H1 (cell line): ENCODE measurements around the gene HMGB4. TPM values are rescaled to one million over a fixed set of nuclear protein-coding genes. Genes with fewer than 3 reads are reported as not detected.

Experiments
- CTCF ChIA-PET: fragments of 300-600 bp; sonication (Branson Sonifier 250); formaldehyde crosslinking; loops from one replicate; lab custom pipeline; 2021; ENCODE audit not compliant: partially characterized antibody; lab: Charles Lee
- POLR2A ChIA-PET: fragments of 300-600 bp; sonication (Branson Sonifier 250); formaldehyde crosslinking; loops from one replicate; lab custom pipeline; 2021; ENCODE audit warnings: inconsistent platforms; ENCODE audit not compliant: partially characterized antibody; lab: Charles Lee
- DNase-seq, 2 experiments: peaks; one replicate each; pipeline versions ENCODE4 v3.0.0 to v3.0.0-alpha.2; 2010 to 2022; ENCODE audit warnings: low spot score in 2 of 2, low read depth in 1 of 2, mixed read lengths in 1 of 2
- FAIRE-seq: peaks from 2 replicates; lab custom pipeline; 2011; peaks lifted over from hg19 to GRCh38; lab: Jason Lieb, UNC
- H2AFZ ChIP-seq: 2 replicates; pipeline ENCODE4 v1.8.1; 2012; ENCODE audit warnings: low read length, inconsistent platforms
- H2AK5ac ChIP-seq: 2 replicates; pipeline ENCODE4 v1.6.1; 2013; ENCODE audit warnings: low read depth, low read length
- H2BK120ac ChIP-seq: replicated peaks from 2 replicates; pipeline ENCODE3; 2013; ENCODE audit warnings: low read depth, low read length, inconsistent platforms
- H2BK12ac ChIP-seq: 2 replicates; pipeline ENCODE4 v1.6.1; 2013; ENCODE audit warnings: low read depth, low read length
- H2BK15ac ChIP-seq: 2 replicates; pipeline ENCODE4 v1.6.1; 2013; ENCODE audit warnings: low read length
- H2BK20ac ChIP-seq: 2 replicates; pipeline ENCODE4 v1.6.1; 2013; ENCODE audit warnings: low read length
- H2BK5ac ChIP-seq: 2 replicates; pipeline ENCODE4 v1.6.1; 2013; ENCODE audit warnings: low read depth, low read length
- H3K14ac ChIP-seq: 2 replicates; pipeline ENCODE4 v1.6.1; 2013; ENCODE audit warnings: inconsistent platforms; ENCODE audit not compliant: insufficient read length
- H3K18ac ChIP-seq: 2 replicates; pipeline ENCODE4 v1.6.1; 2013; ENCODE audit warnings: low read length; ENCODE audit errors: extremely low read depth
- H3K23ac ChIP-seq: 2 replicates; pipeline ENCODE4 v1.6.1; 2013; ENCODE audit warnings: inconsistent platforms; ENCODE audit not compliant: insufficient read length
- H3K23me2 ChIP-seq: 2 replicates; pipeline ENCODE4 v1.6.1; 2013; ENCODE audit warnings: low read depth, low read length
- H3K27ac ChIP-seq: 2 replicates; pipeline ENCODE4 v1.6.1; 2011; ENCODE audit warnings: low read depth, low read length, inconsistent platforms
- H3K27me3 ChIP-seq, 4 experiments: replicated peaks in 1 of 4; 1 replicate in 1 of 4; 2 replicates in 3 of 4; pipeline versions ENCODE4 v1.6.1 to v1.8.1; 2011 to 2013; ENCODE audit warnings: low read length in 3 of 4, mild to moderate bottlenecking in 3 of 4, inconsistent platforms in 2 of 4, mixed read lengths in 2 of 4, moderate library complexity in 1 of 4; ENCODE audit not compliant: control insufficient read depth in 3 of 4, insufficient read depth in 3 of 4; ENCODE audit errors: extremely low read depth in 1 of 4
- H3K36me3 ChIP-seq, 4 experiments: 2 replicates each; pipeline versions ENCODE4 v1.6.1 to v1.8.1; 2011 to 2013; ENCODE audit warnings: mild to moderate bottlenecking in 4 of 4, low read length in 3 of 4, moderate library complexity in 2 of 4, control low read depth in 1 of 4, inconsistent platforms in 1 of 4; ENCODE audit not compliant: insufficient read depth in 4 of 4, control insufficient read depth in 2 of 4
- H3K4ac ChIP-seq: replicated peaks from 2 replicates; pipeline ENCODE3; 2013; ENCODE audit warnings: low read length, low read depth, mixed read lengths, inconsistent platforms; ENCODE audit not compliant: insufficient read length
- H3K4me1 ChIP-seq, 4 experiments: replicated peaks in 1 of 4; 1 replicate in 1 of 4; 2 replicates in 3 of 4; pipeline versions ENCODE4 v1.6.1 to v1.8.1; 2011 to 2013; ENCODE audit warnings: low read length in 3 of 4, inconsistent platforms in 2 of 4, mixed read lengths in 1 of 4; ENCODE audit not compliant: insufficient read depth in 4 of 4, control insufficient read depth in 3 of 4
- H3K4me2 ChIP-seq, 2 experiments: 2 replicates each; pipeline versions ENCODE4 v1.6.1 to v1.8.1; 2011 to 2013; ENCODE audit warnings: low read depth in 2 of 2, low read length in 2 of 2, control low read depth in 1 of 2, inconsistent platforms in 1 of 2, mild to moderate bottlenecking in 1 of 2; ENCODE audit not compliant: insufficient read depth in 1 of 2
- H3K4me3 ChIP-seq, 4 experiments: fragments of 200-600, 300-600 bp in 1 of 4; sonication (generic), shearing (Covaris generic), sonication (Bioruptor Twin) in 1 of 4; 2 replicates each; pipeline versions ENCODE4 v1.5.1 to v1.8.1; 2011 to 2016; ENCODE audit warnings: low read length in 4 of 4, low read depth in 3 of 4, control low read depth in 2 of 4, inconsistent platforms in 2 of 4, mild to moderate bottlenecking in 2 of 4, mixed read lengths in 1 of 4, moderate library complexity in 1 of 4; ENCODE audit not compliant: insufficient read depth in 2 of 4; ENCODE audit errors: extremely low read depth in 1 of 4
- H3K56ac ChIP-seq: replicated peaks from 2 replicates; pipeline ENCODE3; 2013; ENCODE audit warnings: low read depth, mild to moderate bottlenecking, mixed read lengths, low read length, inconsistent platforms; ENCODE audit not compliant: insufficient read length
- H3K79me1 ChIP-seq: 2 replicates; pipeline ENCODE4 v1.6.1; 2013; ENCODE audit warnings: low read depth, low read length, control low read depth
- H3K79me2 ChIP-seq, 2 experiments: 2 replicates each; pipeline versions ENCODE4 v1.6.1 to v1.8.1; 2012 to 2013; ENCODE audit warnings: low read length in 2 of 2, mild to moderate bottlenecking in 2 of 2, inconsistent platforms in 1 of 2; ENCODE audit not compliant: insufficient read depth in 2 of 2, control insufficient read depth in 1 of 2
- H3K9ac ChIP-seq, 4 experiments: replicated peaks in 1 of 4; 1 replicate in 1 of 4; 2 replicates in 3 of 4; pipeline versions ENCODE4 v1.6.1 to v1.8.1; 2011 to 2013; ENCODE audit warnings: low read depth in 3 of 4, low read length in 3 of 4, control low read depth in 2 of 4, mild to moderate bottlenecking in 2 of 4, moderate library complexity in 2 of 4, inconsistent platforms in 1 of 4; ENCODE audit errors: extremely low read depth in 1 of 4
- H3K9me3 ChIP-seq, 2 experiments: 2 replicates each; pipeline versions ENCODE4 v1.6.1 to v1.8.1; 2012 to 2013; ENCODE audit warnings: mild to moderate bottlenecking in 2 of 2, moderate library complexity in 2 of 2, control low read depth in 1 of 2, inconsistent platforms in 1 of 2, low read depth in 1 of 2, low read length in 1 of 2, mixed read lengths in 1 of 2; ENCODE audit not compliant: insufficient read depth in 2 of 2
- H4K20me1 ChIP-seq, 2 experiments: replicated peaks in 1 of 2; 2 replicates each; pipeline versions ENCODE3 to v1.8.1; 2011 to 2013; ENCODE audit warnings: inconsistent platforms in 2 of 2, low read length in 2 of 2, mild to moderate bottlenecking in 1 of 2; ENCODE audit not compliant: insufficient read depth in 2 of 2, control insufficient read depth in 1 of 2
- H4K5ac ChIP-seq: 2 replicates; pipeline ENCODE4 v1.6.1; 2013; ENCODE audit warnings: low read length, low read depth, mixed read lengths, inconsistent platforms; ENCODE audit not compliant: insufficient read length
- H4K8ac ChIP-seq: 2 replicates; pipeline ENCODE4 v1.8.0; 2013; ENCODE audit warnings: mild to moderate bottlenecking, moderate library complexity, low read length, inconsistent platforms; ENCODE audit not compliant: insufficient read depth; ENCODE audit errors: extremely low read depth
- H4K91ac ChIP-seq: replicated peaks from 2 replicates; pipeline ENCODE3; 2013; ENCODE audit warnings: low read length, mixed read lengths, inconsistent platforms; ENCODE audit not compliant: insufficient read length
- FOSL1 ChIP-seq: IDR thresholded peaks from 2 replicates; pipeline ENCODE4 v1.6.1; 2011; ENCODE audit warnings: mild to moderate bottlenecking, low read depth, low read length, moderate library complexity; ENCODE audit not compliant: insufficient read depth
- HDAC6 ChIP-seq: IDR thresholded peaks from one replicate; pipeline ENCODE4 v1.7.1; 2012; ENCODE audit warnings: low read depth, mild to moderate bottlenecking, inconsistent platforms, low read length, moderate library complexity
- POLR2AphosphoS5 ChIP-seq: IDR thresholded peaks from 2 replicates; pipeline ENCODE4 v1.6.1; 2011; ENCODE audit warnings: low read depth, low read length
- RAD21 ChIP-seq, 2 experiments: IDR thresholded peaks in 1 of 2; conservative IDR thresholded peaks in 1 of 2; 2 replicates each; pipeline ENCODE4 v1.6.1; 2011; ENCODE audit warnings: low read depth in 2 of 2, low read length in 2 of 2, improper control_type of control experiment in 1 of 2, inconsistent platforms in 1 of 2, mild to moderate bottlenecking in 1 of 2, moderate library complexity in 1 of 2
- RBBP5 ChIP-seq: IDR thresholded peaks from 2 replicates; pipeline ENCODE4 v1.7.1; 2012; ENCODE audit warnings: low read depth, mild to moderate bottlenecking, inconsistent platforms, low read length, moderate library complexity, borderline replicate concordance
- RNF2 ChIP-seq: fragments of 200-900, 300-1000 bp; sonication (generic); IDR thresholded peaks from 2 replicates; pipeline ENCODE4 v1.7.1; 2016; ENCODE audit warnings: borderline replicate concordance, low read depth, mild to moderate bottlenecking, antibody characterized with exemption, low read length; ENCODE audit not compliant: poor library complexity, severe bottlenecking; ENCODE audit errors: missing control alignments
- TAF1 ChIP-seq: IDR thresholded peaks from 2 replicates; pipeline ENCODE4 v1.6.1; 2011; ENCODE audit warnings: mild to moderate bottlenecking, low read depth, low read length
- ZNF274 ChIP-seq: IDR thresholded peaks from 2 replicates; pipeline ENCODE4 v1.7.0; 2012; ENCODE audit warnings: low read length, borderline replicate concordance; ENCODE audit errors: extremely low read depth
- WGBS, 2 experiments: shearing (Covaris generic) in 1 of 2; methylation state at CpG; one replicate each; pipeline versions ENCODE4 v1.1.6 to v1.1.7; 2013 to 2015; ENCODE audit warnings: low lambda C conversion rate in 2 of 2, mixed read lengths in 2 of 2, inconsistent platforms in 1 of 2, low coverage in 1 of 2, missing lambda C conversion rate in 1 of 2; ENCODE audit not compliant: insufficient replicate concordance in 2 of 2, insufficient coverage in 1 of 2, insufficient read length in 1 of 2; ENCODE audit errors: extremely low coverage in 1 of 2, missing lambda C conversion rate in 1 of 2; 5-methylcytosine and 5-hydroxymethylcytosine counted together
- polyA plus RNA-seq, 7 experiments: library from polyadenylated mRNA; depleted of rRNA in 3 of 7; stranded (reverse) in 5 of 7; unstranded in 2 of 7; fragments of >200 nt in 5 of 7; fragments of 200-250 nt in 2 of 7; gene quantifications; 1 replicate in 5 of 7; 2 replicates in 1 of 7; 4 replicates in 1 of 7; pipeline versions ENCODE4 v1.2.1 to v1.2.3, GENCODE V29; 2011 to 2013; ENCODE audit warnings: missing spikeins in 2 of 7, mixed read lengths in 2 of 7
- total RNA-seq: library from RNA; stranded (reverse); fragmentation: NEBNext Ultra II Directional; extraction: Animal tissue kit (Norgen Biotek cat#: 25700); gene quantifications from 2 replicates; pipeline ENCODE4 v1.2.1, GENCODE V29; 2021
- TF ChIP-seq, protein P1 (sequence below), 3 experiments: IDR thresholded peaks; 1 replicate in 2 of 3; 2 replicates in 1 of 3; pipeline versions ENCODE4 v1.5.1 to v1.6.1; 2011; ENCODE audit warnings: low read length in 3 of 3, mild to moderate bottlenecking in 3 of 3, inconsistent platforms in 2 of 3, low read depth in 1 of 3, moderate library complexity in 1 of 3; ENCODE audit not compliant: insufficient read depth in 1 of 3; ENCODE audit errors: control extremely low read depth in 1 of 3

HMGB4 gene
- total and polyA plus RNA-seq, 2 of the 8 experiments (the other 6 are each of a cell fraction or from before 2014, with no cell fraction given): not detected

GRCh38 chr1:33875862-33876261 is 12.0 kb downstream of the HMGB4 start:
- H2BK12ac ChIP-seq: no peak overlapping the region
- POLR2A ChIA-PET: interaction anchor here (0.8 kb wide), 1 partner anchor 530 kb away, joined by 3 read pairs; no protein-coding TSS in a partner anchor

More at GRCh38 chr1:33875862-33876261, 12.0 kb downstream of the HMGB4 start:
- no peaks in the 10 kb centered on the region for H3K23me2 ChIP-seq
- CTCF ChIA-PET: interaction anchor here (0.6 to 3.5 kb wide), 5 partner anchors 9 to 1077 kb away, joined by 3 to 9 read pairs (median 4); no protein-coding TSS in a partner anchor
- FAIRE-seq: no peak
- H2AFZ ChIP-seq: no peak overlapping the region
- H3K79me1 ChIP-seq: no peaks in the 10 kb centered on the region; the same call in 1 of the 2 replicates
- H2BK15ac ChIP-seq: no peak overlapping the region
- H3K4me1 ChIP-seq: no peaks in the 10 kb centered on the region; a peak in 1 of 7 replicates
- no peak overlapping the region for H4K8ac ChIP-seq
- H4K20me1 ChIP-seq: no peaks in the 10 kb centered on the region
- 90% methylated on average over 3 of the region's 3 CpGs; no CpG with 5 or more reads in 1 of the 2 experiments for WGBS, 2 experiments
- no peaks in the 10 kb centered on the region; a peak in 1 of 8 replicates for H3K36me3 ChIP-seq
- H3K14ac ChIP-seq: no peak overlapping the region
- no peak overlapping the region for H3K4me2 ChIP-seq
- H4K5ac ChIP-seq: no peak overlapping the region
- no peaks in the 10 kb centered on the region for H3K79me2 ChIP-seq
- no peak overlapping the region for H2AK5ac ChIP-seq
- H2BK20ac ChIP-seq: no peak overlapping the region
- TF ChIP-seq TAF1: no peak
- no peak for TF ChIP-seq RNF2
- TF ChIP-seq POLR2AphosphoS5: no peak
- no peak for TF ChIP-seq HDAC6
- TF ChIP-seq, protein P1, sequence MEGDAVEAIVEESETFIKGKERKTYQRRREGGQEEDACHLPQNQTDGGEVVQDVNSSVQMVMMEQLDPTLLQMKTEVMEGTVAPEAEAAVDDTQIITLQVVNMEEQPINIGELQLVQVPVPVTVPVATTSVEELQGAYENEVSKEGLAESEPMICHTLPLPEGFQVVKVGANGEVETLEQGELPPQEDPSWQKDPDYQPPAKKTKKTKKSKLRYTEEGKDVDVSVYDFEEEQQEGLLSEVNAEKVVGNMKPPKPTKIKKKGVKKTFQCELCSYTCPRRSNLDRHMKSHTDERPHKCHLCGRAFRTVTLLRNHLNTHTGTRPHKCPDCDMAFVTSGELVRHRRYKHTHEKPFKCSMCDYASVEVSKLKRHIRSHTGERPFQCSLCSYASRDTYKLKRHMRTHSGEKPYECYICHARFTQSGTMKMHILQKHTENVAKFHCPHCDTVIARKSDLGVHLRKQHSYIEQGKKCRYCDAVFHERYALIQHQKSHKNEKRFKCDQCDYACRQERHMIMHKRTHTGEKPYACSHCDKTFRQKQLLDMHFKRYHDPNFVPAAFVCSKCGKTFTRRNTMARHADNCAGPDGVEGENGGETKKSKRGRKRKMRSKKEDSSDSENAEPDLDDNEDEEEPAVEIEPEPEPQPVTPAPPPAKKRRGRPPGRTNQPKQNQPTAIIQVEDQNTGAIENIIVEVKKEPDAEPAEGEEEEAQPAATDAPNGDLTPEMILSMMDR (IDR thresholded peaks at IDR 0.05; ENCODE audit: control extremely low read depth in 1 of 3, insufficient read depth in 1 of 3, low read depth in 1 of 3, low read length in 3 of 3): peak; percentile 28 to 41 (median 39); a peak in 3 of 4 replicates
- peak; percentile 49 to 64 for TF ChIP-seq RAD21 (IDR thresholded peaks at IDR 0.05 in 1 of 2, conservative IDR thresholded peaks at IDR 0.05 in 1 of 2; ENCODE audit: low read depth in 2 of 2, low read length in 2 of 2)
- no peak for TF ChIP-seq ZNF274
- TF ChIP-seq RBBP5: no peak
- no peak for TF ChIP-seq FOSL1
- TF ChIP-seq, all 59 proteins: peak for 2
- no peak overlapping the region for H3K4ac ChIP-seq
- DNase-seq: no peak
- H3K9ac ChIP-seq: no peak overlapping the region
- no peak overlapping the region for H2BK120ac ChIP-seq
- no peaks in the 10 kb centered on the region for H3K9me3 ChIP-seq
- H3K56ac ChIP-seq: no peak overlapping the region
- H3K27me3 ChIP-seq: no peaks in the 10 kb centered on the region
- H3K23ac ChIP-seq: no peak overlapping the region
- no peak overlapping the region for H2BK5ac ChIP-seq
- no peak overlapping the region for H3K27ac ChIP-seq
- no peak overlapping the region for H3K18ac ChIP-seq
- H3K4me3 ChIP-seq: no peak overlapping the region
- no peak overlapping the region for H4K91ac ChIP-seq
